Stimulated activated CD4-positive, alpha-beta T cell treated with anti-CD3 and anti-CD28 coated beads, Interleukin-1b, Interleukin-23, amount 100 ng/mL, for 48 hours (primary cell): Measurements from ENCODE around the gene HCLS1.
"Not testable (repeated sequence)": the region's sequence is repeated elsewhere in the genome, so short reads cannot be mapped to it uniquely, and the experiment has no call there.

ENCODE experiments used
- DNase-seq: peaks from one replicate; pipeline ENCODE4 v3.0.0-alpha.2; 2020

HCLS1 gene, protein sequence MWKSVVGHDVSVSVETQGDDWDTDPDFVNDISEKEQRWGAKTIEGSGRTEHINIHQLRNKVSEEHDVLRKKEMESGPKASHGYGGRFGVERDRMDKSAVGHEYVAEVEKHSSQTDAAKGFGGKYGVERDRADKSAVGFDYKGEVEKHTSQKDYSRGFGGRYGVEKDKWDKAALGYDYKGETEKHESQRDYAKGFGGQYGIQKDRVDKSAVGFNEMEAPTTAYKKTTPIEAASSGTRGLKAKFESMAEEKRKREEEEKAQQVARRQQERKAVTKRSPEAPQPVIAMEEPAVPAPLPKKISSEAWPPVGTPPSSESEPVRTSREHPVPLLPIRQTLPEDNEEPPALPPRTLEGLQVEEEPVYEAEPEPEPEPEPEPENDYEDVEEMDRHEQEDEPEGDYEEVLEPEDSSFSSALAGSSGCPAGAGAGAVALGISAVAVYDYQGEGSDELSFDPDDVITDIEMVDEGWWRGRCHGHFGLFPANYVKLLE

DNA sequence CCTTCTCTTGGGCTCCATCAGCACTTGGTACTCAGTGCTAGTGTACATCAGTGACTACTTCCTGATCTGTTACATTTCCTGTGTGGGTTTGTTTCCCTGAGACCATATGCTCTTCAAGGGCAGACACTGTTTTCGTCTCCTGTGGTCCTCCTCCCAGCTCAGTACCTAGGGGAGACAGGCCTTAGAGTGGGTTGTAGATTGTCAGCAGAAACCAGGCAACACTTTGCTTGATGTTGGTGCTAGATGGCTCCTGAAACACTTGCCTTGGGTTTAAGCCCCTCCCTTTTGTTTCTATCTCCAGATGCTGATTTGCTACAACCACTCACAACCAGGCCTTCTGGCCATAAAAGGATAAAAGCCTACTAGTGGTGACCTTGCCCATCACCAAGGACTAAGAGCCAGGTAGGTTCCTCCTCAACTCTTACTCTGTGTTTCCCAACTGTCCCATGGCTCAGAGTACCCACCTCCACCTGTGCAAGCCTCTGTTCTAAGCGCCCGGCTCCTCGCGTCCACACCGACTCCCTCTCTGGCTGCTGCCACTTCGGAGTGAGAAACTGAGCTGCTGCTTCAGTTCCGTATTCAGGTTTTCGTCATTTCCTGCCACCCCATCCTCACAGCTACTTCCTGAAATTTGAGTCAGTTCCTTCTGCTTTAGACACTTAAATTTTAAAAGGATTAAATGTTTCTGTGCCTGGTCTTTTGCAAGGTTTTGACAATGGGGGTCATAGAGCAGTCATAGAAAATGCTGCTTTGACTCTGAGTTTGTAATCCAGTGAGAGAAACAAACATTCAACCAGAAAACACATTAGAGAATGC is at the start of gene HCLS1:
TSS of gene HCLS1 (minus strand) at position 548 of the 816 bp plus-strand sequence. CDS start 2,556 bp downstream, outside the sequence.
- DNase-seq: peak; percentile 73

GRCh38 chr3:121710347-121710746 is 49.6 kb upstream of the HCLS1 start:
- DNase-seq: no peak

- DNase-seq: no peak
Measured at GRCh38 chr3:121707531-121708273, 47.0 kb upstream of the HCLS1 start.

GRCh38 chr3:121705541-121705940 is 44.8 kb upstream of the HCLS1 start:
- no peak for DNase-seq

DNA sequence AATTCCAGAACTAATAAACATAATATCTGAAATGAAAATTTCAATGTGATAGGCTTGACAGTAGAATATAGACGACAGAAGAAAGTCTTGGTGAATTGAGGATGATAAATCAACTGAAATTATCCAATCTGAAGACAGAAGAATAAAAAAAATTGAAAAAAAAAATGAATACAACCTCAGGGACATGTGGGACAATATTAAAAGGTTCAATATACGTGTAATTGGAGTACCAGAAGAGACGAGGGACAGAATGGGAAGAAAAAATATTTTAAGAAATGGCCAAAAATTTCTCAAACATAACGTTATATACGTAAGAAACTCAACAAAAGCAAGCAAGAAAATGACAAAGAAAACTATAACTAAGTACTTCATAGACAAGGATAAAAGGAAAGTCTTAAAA is 43.3 kb upstream of the HCLS1 start:
- no peak for DNase-seq

DNA sequence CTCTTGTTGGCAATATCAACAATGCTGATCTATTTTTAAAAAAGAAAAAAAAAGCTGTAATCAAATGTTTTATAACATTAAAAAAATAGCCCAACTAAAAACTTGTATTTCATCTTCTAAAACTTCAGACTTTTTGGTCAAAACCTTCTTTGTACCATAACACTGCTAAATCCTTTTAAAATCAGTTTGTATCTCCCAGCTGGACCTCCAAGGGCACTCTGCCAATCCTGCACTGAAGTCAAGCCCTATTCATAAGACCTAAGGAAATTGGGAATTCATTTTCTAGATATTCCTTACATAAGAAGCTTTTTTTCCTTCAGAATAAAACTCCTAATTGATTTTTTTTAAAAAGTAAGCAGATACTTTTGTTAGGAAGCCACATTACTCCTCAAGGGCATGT is 38.2 kb upstream of the HCLS1 start:
- DNase-seq: no peak

GRCh38 chr3:121698476-121698875 is 37.8 kb upstream of the HCLS1 start:
- no peak for DNase-seq

DNA sequence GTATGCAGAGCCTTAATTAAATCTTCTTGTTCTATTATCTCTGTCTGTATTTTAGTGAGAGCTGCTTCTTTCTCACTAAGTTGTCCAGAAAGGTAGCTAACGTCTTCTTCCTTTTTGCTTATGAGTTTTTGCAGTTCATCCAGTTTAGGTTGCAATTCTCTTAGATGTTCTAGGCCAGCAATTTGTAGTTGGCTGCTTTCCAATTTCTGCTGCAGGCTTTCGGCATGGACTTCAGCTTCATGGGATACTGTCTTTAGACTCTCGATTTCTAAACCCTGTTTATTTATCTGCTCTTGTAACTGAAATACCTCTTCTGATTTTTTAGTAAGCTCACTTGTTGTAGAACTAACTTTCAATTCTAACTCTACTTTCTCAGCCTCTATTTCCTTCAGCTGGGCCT is 35.5 kb upstream of the HCLS1 start:
- DNase-seq: no peak

DNA sequence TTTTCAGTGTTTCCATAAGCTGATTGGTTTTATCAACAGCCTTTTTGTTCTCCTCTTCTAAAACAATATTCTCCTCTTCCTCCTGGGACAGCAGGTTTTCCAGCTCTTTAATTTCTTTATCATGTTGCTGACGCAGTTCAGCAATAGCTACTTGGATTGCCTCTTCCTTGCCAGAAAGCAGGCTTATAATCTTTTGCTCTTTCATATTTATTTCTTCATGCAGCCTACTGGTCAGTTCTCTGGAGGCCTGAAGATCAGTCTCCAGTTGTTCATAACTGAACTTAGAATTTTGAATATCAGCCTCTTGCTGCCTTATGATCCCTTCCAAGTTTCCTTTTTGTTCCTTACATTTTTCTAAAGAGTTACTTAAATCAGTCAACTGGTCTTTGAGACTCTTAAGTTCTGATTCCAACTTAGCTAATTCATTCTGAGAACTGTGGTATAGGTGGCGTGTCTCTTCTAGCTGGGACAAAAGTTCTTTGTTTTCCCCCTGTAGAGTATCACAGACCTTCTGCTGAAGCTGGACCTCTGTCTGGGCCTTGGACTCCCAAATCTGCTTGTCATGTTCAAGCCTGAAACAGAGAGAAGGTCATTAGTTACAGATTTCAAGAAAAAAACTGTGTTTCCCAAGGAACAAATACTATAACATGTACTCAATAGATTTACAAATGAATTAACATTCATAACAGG is 31.5 kb upstream of the HCLS1 start:
- DNase-seq: no peak

- DNase-seq: no peak
Measured at GRCh38 chr3:121690777-121691405, 30.2 kb upstream of the HCLS1 start.

- DNase-seq: not testable (repeated sequence)
Measured at GRCh38 chr3:121688747-121689146, 28.0 kb upstream of the HCLS1 start.

DNA sequence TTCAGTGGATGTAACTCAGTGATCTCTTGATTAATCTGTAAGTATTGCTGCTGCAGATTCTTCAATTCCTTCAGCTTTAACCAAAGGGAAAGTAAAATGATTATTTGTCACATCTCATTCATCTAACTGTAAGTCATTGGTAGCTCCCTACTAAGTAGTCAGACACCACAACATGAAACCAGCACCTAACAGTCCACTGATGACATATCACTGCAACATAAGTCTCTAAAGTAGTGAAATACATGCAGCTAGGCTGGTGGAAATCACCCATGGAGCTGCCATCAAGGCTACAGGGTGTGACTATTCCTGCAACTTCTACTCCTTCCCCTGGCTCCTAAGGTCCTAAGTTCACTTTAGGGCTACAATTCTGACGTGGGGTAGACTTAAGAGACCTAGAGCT is 21.1 kb upstream of the HCLS1 start:
- DNase-seq: no peak

- DNase-seq: no peak
Measured at GRCh38 chr3:121677141-121677540, 16.4 kb upstream of the HCLS1 start.

DNA sequence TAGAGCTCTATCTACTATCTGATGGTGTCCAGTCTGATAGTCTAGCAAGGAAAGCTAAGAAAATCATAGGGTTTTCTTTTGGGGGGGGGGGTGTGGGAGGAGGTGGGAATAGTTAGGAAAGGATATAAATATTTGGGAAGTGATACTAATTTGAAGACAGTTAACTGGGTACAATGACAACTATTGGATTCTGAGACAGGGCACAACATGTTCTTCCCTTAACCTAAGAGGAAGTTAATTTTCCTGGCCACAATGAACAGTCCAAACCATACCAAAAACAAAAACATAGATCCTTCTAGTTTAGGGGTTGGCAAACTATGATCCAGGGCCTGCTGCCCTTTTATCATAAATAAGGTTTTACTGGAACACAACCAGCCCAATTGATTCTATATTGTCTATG is 10.0 kb upstream of the HCLS1 start:
- no peak for DNase-seq

- DNase-seq: no peak
Measured at GRCh38 chr3:121667333-121667732, 6.6 kb upstream of the HCLS1 start.

DNA sequence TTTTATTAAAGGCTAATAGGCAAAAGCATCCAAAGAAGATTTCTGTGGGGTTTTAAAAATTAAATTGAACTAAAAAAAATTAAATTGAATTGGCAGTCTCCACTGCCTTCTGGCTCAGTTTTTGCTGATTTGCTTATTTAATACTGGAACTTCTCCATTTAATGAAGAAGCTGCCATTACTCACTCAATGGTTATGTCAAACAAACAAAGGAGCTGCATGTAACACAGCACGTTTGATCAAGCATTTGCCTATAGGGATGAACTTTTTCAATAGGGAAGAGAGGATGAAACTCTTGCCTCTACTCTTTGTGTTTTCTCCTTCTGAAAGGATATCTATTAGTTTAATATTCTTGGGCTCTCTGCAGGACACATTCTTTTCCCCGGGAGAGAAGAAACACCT is 4.8 kb upstream of the HCLS1 start:
- DNase-seq: no peak

DNA sequence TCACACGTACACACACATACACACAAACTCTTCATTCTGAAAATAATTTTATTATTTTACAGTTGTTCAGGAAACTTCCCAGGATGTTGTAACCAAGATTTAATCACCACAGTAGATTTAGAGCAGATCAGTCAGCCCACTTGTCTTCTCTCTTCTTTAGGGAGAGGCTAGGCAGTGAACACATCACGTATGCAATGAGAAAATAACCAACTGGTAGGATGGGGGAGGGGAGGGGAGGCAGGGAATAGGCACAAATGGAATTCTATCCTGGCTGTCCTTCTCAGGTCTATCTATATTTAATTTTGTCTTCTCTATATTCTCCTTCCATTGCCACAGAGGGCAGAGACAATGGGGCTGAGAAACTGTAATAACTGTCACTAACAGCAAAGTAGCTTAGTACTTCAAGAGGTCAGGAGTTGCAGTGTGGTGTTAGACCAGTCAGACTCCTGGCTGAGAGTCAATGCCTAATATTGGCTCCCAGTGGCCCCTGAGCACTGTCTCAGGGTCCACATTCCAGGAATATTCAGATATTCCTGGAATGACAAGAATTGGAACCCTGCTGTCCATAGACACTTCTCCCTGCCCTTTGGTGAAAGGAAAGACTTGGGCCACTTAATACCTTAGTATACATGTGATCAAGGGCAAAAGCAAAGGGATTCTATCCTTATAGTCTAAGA is 2.6 kb upstream of the HCLS1 start:
- no peak for DNase-seq

- DNase-seq: no peak
Measured at GRCh38 chr3:121662742-121663141, 2.0 kb upstream of the HCLS1 start.

GRCh38 chr3:121661376-121661775 is 673 bp upstream of the HCLS1 start:
- DNase-seq: no peak

- DNase-seq: no peak
Measured at GRCh38 chr3:121659586-121659985, 1.1 kb downstream of the HCLS1 start.

DNA sequence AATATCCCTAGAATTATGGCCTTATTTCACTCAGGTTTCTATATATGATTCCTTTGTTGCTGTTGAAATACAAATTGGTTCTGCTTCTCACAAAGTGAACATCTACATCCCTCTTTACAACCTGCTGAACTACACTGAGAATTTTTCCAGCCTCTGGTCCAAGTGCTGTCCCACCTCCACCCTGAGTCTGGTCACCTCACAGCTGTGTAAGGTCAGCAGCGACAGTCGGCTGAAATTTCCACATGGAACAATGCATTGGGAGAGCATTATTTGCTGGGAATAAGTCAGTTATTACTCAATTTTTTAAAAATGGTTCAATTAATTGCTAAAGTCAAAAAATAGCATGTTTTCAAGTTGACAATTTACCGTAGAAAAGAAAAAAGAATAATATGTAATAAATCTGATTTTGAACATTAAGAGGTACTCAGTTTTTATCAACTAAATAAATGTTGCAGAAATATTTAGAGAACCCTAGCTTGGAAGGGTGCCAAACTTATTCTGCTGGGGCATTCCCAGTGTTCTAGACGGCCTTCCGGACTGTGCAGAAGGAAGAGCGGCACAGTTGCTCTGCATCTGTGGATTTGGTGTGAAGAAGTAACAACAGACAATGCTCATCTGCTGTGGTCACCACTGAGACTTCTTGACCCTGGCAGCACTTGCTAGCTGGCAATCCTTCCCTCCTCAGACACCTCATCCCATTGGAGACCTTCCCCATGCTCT is 1.8 kb downstream of the HCLS1 start:
- DNase-seq: no peak
